OCI-LY1 (cell line): ENCODE measurements around the gene ACTRT2.

Experiments
- H2AFZ ChIP-seq: fragments of 200-600 bp; sonication (generic), shearing (Covaris generic); 2 replicates; pipeline ENCODE4 v1.6.0; 2014; ENCODE audit warnings: antibody characterized with exemption, mild to moderate bottlenecking, low read length
- H3F3A ChIP-seq: fragments of 200-600 bp; sonication (generic), shearing (Covaris generic); 2 replicates; pipeline ENCODE4 v1.6.0; 2014; ENCODE audit warnings: mild to moderate bottlenecking, antibody characterized with exemption, low read length, moderate library complexity; ENCODE audit not compliant: insufficient read depth
- H3K27ac ChIP-seq: fragments of 200-600 bp; sonication (generic); 2 replicates; pipeline ENCODE4 v1.5.1; 2014; ENCODE audit warnings: low read length, mixed run types, mild to moderate bottlenecking, low read depth; ENCODE audit not compliant: poor library complexity, severe bottlenecking
- H3K27me3 ChIP-seq: fragments of 200-600 bp; sonication (generic); 2 replicates; pipeline ENCODE4 v1.6.0; 2014; ENCODE audit warnings: antibody characterized with exemption, mild to moderate bottlenecking, low read length, moderate library complexity; ENCODE audit not compliant: insufficient read depth
- H3K36me3 ChIP-seq: fragments of 200-600 bp; sonication (generic); 2 replicates; pipeline ENCODE4 v1.6.1; 2014; ENCODE audit warnings: mild to moderate bottlenecking, antibody characterized with exemption, low read length, moderate library complexity, mixed read lengths; ENCODE audit not compliant: insufficient read depth
- H3K4me1 ChIP-seq: fragments of 200-600 bp; sonication (generic); 2 replicates; pipeline ENCODE4 v1.5.1; 2014; ENCODE audit warnings: mild to moderate bottlenecking, low read length, moderate library complexity; ENCODE audit not compliant: insufficient read depth, severe bottlenecking
- H3K4me2 ChIP-seq: fragments of 200-600 bp; sonication (generic), shearing (Covaris generic); 2 replicates; pipeline ENCODE4 v1.6.1; 2014; ENCODE audit warnings: low read length
- H3K4me3 ChIP-seq: fragments of 200-600 bp; sonication (generic); 2 replicates; pipeline ENCODE4 v1.5.1; 2014; ENCODE audit warnings: low read length, low read depth, mild to moderate bottlenecking, mixed read lengths; ENCODE audit not compliant: poor library complexity, severe bottlenecking
- H3K79me2 ChIP-seq: fragments of 200-600 bp; shearing (Covaris generic); 2 replicates; pipeline ENCODE4 v1.6.1; 2016; ENCODE audit warnings: mixed run types, low read length, mixed read lengths; ENCODE audit not compliant: insufficient read depth
- H3K9ac ChIP-seq: fragments of 200-600 bp; sonication (generic), shearing (Covaris generic); 2 replicates; pipeline ENCODE4 v1.6.1; 2014; ENCODE audit warnings: mild to moderate bottlenecking, low read length, mixed read lengths
- H3K9me2 ChIP-seq: fragments of 200-600 bp; sonication (generic), shearing (Covaris generic); 2 replicates; pipeline ENCODE4 v1.6.1; 2014; ENCODE audit warnings: low read depth, mild to moderate bottlenecking, low read length, mixed read lengths
- H3K9me3 ChIP-seq: fragments of 200-600 bp; shearing (Covaris generic); 2 replicates; pipeline ENCODE4 v1.6.1; 2014; ENCODE audit warnings: low read length, mixed read lengths
- H4K20me1 ChIP-seq: fragments of 200-600 bp; sonication (generic), shearing (Covaris generic); 2 replicates; pipeline ENCODE4 v1.6.0; 2016; ENCODE audit warnings: mild to moderate bottlenecking, low read length; ENCODE audit not compliant: insufficient read depth
- EZH2 ChIP-seq: fragments of 200-600 bp; sonication (generic), shearing (Covaris generic); IDR thresholded peaks from 2 replicates; pipeline ENCODE4 v1.8.0; 2017; ENCODE audit warnings: borderline replicate concordance, mixed run types, mild to moderate bottlenecking, antibody characterized with exemption, low read length, moderate library complexity, mixed read lengths
- TF ChIP-seq, protein P1 (sequence below): fragments of 200-600 bp; sonication (generic), shearing (Covaris generic); IDR thresholded peaks from 2 replicates; pipeline ENCODE4 v1.5.1; 2017; ENCODE audit warnings: mild to moderate bottlenecking, antibody characterized with exemption, low read length, moderate library complexity, mixed read lengths

ACTRT2 gene

DNA sequence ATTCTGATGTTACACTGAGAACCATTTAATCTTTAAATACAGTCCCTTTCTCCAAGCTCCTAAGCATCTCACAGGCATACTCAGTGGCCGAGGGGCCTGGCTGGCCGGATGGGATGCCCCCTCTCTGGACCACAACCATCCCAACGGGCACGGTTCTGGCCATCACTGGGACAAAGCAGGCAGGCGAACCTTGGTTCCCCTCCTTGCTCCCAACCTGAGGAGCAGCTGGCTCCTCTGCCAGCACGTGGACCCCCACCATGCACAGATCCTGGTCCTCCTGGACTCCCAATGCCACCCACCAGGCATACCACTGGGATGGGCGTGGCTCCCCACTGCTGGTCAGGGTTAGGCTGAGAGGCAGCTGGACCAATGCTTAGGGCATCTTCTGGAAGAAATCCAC lies 27.9 kb downstream of the ACTRT2 start:
- Histone ChIP-seq H2AFZ (no peak overlapping the region), H3K4me1 (no peaks in the 10 kb centered on the region), H3K27me3 (no peaks in the 10 kb centered on the region; the same call in 1 of the 2 replicates), H3K4me3 (no peak overlapping the region), H3K4me2 (no peak overlapping the region), H3K79me2 (no peaks in the 10 kb centered on the region), H3K9ac (no peak overlapping the region), H3K9me2 (no peaks in the 10 kb centered on the region), H3K27ac (no peak overlapping the region), H4K20me1 (no peaks in the 10 kb centered on the region), H3K36me3 (no peaks in the 10 kb centered on the region), H3F3A (no peaks in the 10 kb centered on the region), H3K9me3 (no peaks in the 10 kb centered on the region)
- no peak for TF ChIP-seq EZH2
- TF ChIP-seq, protein P1, sequence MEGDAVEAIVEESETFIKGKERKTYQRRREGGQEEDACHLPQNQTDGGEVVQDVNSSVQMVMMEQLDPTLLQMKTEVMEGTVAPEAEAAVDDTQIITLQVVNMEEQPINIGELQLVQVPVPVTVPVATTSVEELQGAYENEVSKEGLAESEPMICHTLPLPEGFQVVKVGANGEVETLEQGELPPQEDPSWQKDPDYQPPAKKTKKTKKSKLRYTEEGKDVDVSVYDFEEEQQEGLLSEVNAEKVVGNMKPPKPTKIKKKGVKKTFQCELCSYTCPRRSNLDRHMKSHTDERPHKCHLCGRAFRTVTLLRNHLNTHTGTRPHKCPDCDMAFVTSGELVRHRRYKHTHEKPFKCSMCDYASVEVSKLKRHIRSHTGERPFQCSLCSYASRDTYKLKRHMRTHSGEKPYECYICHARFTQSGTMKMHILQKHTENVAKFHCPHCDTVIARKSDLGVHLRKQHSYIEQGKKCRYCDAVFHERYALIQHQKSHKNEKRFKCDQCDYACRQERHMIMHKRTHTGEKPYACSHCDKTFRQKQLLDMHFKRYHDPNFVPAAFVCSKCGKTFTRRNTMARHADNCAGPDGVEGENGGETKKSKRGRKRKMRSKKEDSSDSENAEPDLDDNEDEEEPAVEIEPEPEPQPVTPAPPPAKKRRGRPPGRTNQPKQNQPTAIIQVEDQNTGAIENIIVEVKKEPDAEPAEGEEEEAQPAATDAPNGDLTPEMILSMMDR: no peak

DNA sequence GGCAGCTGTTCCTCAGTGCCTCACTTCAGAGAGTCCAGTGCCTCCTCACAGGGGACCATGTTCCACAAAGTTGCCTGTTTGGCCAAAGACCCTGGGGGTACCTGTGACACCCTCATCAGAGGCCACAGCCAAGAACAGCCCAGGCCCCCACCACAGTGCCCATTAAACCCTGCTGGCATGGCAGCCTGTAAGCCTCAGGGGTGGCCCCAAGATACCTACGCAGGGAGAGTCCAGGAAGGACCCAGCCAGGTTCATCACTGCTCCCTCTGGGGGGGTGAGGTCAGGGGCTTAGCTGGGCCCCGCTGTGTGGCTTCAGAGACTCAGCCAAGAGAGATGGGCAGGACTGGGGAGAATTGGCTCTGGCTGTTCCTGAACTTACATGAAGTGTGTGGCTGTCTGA lies 28.6 kb downstream of the ACTRT2 start:
- no peak overlapping the region for H2AFZ ChIP-seq

DNA sequence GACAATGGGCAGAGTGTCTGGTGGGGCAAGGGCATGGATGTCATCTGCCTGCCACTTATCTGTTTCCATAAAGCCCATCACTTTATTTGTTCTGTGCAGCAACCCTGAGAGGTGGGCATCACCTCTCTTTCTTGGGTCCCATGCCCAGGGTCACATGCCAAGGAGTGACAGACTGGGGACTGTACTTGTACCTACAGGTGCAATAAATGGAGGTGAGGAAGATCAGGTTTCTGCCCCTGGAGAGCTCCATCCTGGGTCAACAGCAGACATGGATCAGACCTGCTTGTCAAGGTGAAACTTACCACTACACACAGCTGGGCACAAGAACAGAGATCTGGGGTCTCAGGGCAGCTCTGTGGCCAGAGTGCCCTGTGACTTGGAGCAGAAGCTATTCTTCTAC lies 29.3 kb downstream of the ACTRT2 start:
- Histone ChIP-seq H4K20me1 (no peaks in the 10 kb centered on the region), H3K79me2 (no peaks in the 10 kb centered on the region), H3K4me1 (no peaks in the 10 kb centered on the region), H3K4me3 (no peak overlapping the region), H3K27me3 (no peaks in the 10 kb centered on the region), H3K27ac (no peak overlapping the region), H3K9ac (no peak overlapping the region), H3K4me2 (no peak overlapping the region), H3F3A (no peaks in the 10 kb centered on the region), H3K9me3 (no peaks in the 10 kb centered on the region), H3K36me3 (no peaks in the 10 kb centered on the region), H3K9me2 (no peaks in the 10 kb centered on the region), H2AFZ (no peak overlapping the region)
- TF ChIP-seq EZH2: no peak
- TF ChIP-seq, protein P1: no peak

More for the DNA sequence above, 28.6 kb downstream of the ACTRT2 start:
- H3F3A ChIP-seq: no peaks in the 10 kb centered on the region
- H3K27me3 ChIP-seq: no peaks in the 10 kb centered on the region
- H3K9me2 ChIP-seq: no peaks in the 10 kb centered on the region
- H3K9ac ChIP-seq: no peak overlapping the region
- H3K4me1 ChIP-seq: no peaks in the 10 kb centered on the region
- H3K4me2 ChIP-seq: no peak overlapping the region
- H3K9me3 ChIP-seq: no peaks in the 10 kb centered on the region
- no peaks in the 10 kb centered on the region for H4K20me1 ChIP-seq
- H3K36me3 ChIP-seq: no peaks in the 10 kb centered on the region
- no peaks in the 10 kb centered on the region for H3K79me2 ChIP-seq
- H3K27ac ChIP-seq: no peak overlapping the region
- H3K4me3 ChIP-seq: no peak overlapping the region
- no peak for TF ChIP-seq EZH2
- TF ChIP-seq, protein P1: no peak
